HepG2 (cell line): ENCODE measurements around the gene MTHFD1L. TPM values are rescaled to one million over a fixed set of nuclear protein-coding genes. Genes with fewer than 3 reads are reported as not detected.

ENCODE experiments used
- ATAC-seq: fragments of 200-7000 bp; cut with Tn5 transposase; 3 replicates; pipeline ENCODE4 v1.9.1; 2020; ENCODE audit warnings: mild to moderate bottlenecking, moderate library complexity
- BruUV-seq: library from RNA; stranded (reverse); fragments of 400-500 nt; replicated peaks from 2 replicates; lab custom pipeline; 2021; lab: Mats Ljungman, UMichigan
- CTCF ChIA-PET: fragments of 300-600 bp; formaldehyde crosslinking; extraction: SDS; loops from one replicate; lab custom pipeline; 2021; ENCODE audit warnings: low total read pairs, inconsistent platforms, low intra/inter-chr PET ratio; lab: Yijun Ruan, JAX
- POLR2A ChIA-PET: fragments of 350-600 bp; sonication (Branson Sonifier 250); formaldehyde crosslinking; loops from one replicate; lab custom pipeline; 2020; ENCODE audit warnings: antibody characterized with exemption, inconsistent platforms; lab: Yijun Ruan, JAX
- DNase-seq: peaks from one replicate; pipeline ENCODE4 v3.0.0-alpha.2; 2015; ENCODE audit warnings: low spot score
- FAIRE-seq: peaks from 3 replicates; lab custom pipeline; 2011; peaks lifted over from hg19 to GRCh38; lab: Jason Lieb, UNC
- H2AFZ ChIP-seq: one replicate; pipeline ENCODE4 v1.6.1; 2011; ENCODE audit warnings: low read length, inconsistent platforms
- H3K27ac ChIP-seq: fragments of 300-600 bp; 3 replicates; pipeline ENCODE4 v1.8.0; 2011; ENCODE audit warnings: mixed run types, mild to moderate bottlenecking, mixed read lengths, low read length, inconsistent platforms; ENCODE audit not compliant: insufficient read depth; ENCODE audit errors: extremely low read length
- H3K27me3 ChIP-seq, 2 experiments: fragments of 200-600 bp in 1 of 2; 2 replicates in 1 of 2; 3 replicates in 1 of 2; pipeline versions ENCODE4 v1.6.0 to v1.8.0; 2011; ENCODE audit warnings: low read length in 2 of 2, mild to moderate bottlenecking in 2 of 2, moderate library complexity in 2 of 2, inconsistent platforms in 1 of 2; ENCODE audit not compliant: insufficient read depth in 2 of 2, control insufficient read depth in 1 of 2
- H3K36me3 ChIP-seq, 2 experiments: fragments of 200-600 bp in 1 of 2; replicated peaks in 1 of 2; 2 replicates in 1 of 2; 3 replicates in 1 of 2; pipeline versions ENCODE4 v1.5.1 to v1.8.0; 2011; ENCODE audit warnings: low read length in 2 of 2, inconsistent platforms in 1 of 2; ENCODE audit not compliant: insufficient read depth in 2 of 2, control insufficient read depth in 1 of 2
- H3K4me1 ChIP-seq: 2 replicates; pipeline ENCODE4 v1.5.1; 2012; ENCODE audit warnings: low read length, inconsistent platforms; ENCODE audit not compliant: insufficient read depth
- H3K4me2 ChIP-seq: 2 replicates; pipeline ENCODE4 v1.6.0; 2011; ENCODE audit warnings: low read depth, low read length, inconsistent platforms
- H3K4me3 ChIP-seq, 3 experiments: fragments of 200-600 bp in 1 of 3; sonication (generic), shearing (Covaris generic) in 1 of 3; replicated peaks in 1 of 3; 2 replicates each; pipeline ENCODE4 v1.5.1; 2011 to 2016; ENCODE audit warnings: low read length in 3 of 3, inconsistent platforms in 2 of 3, low read depth in 2 of 3, mild to moderate bottlenecking in 2 of 3, control low read depth in 1 of 3, mixed read lengths in 1 of 3; ENCODE audit not compliant: insufficient read depth in 1 of 3
- H3K79me2 ChIP-seq: one replicate; pipeline ENCODE4 v1.6.1; 2011; ENCODE audit warnings: low read length, inconsistent platforms; ENCODE audit not compliant: insufficient read depth
- H3K9ac ChIP-seq: 2 replicates; pipeline ENCODE4 v1.6.0; 2011; ENCODE audit warnings: mild to moderate bottlenecking, low read depth, low read length, inconsistent platforms; ENCODE audit not compliant: insufficient read depth
- H3K9me3 ChIP-seq: 2 replicates; pipeline ENCODE4 v1.5.1; 2012; ENCODE audit warnings: mild to moderate bottlenecking, low read length
- H4K20me1 ChIP-seq: 2 replicates; pipeline ENCODE4 v1.6.0; 2011; ENCODE audit warnings: inconsistent platforms, mild to moderate bottlenecking, low read length, moderate library complexity; ENCODE audit not compliant: insufficient read depth
- ARID2 ChIP-seq: sonication (generic); formaldehyde crosslinking; IDR thresholded peaks from 2 replicates; pipeline ENCODE4 v1.8.1; 2022; ENCODE audit warnings: mild to moderate bottlenecking, missing genetic modification reagents, borderline replicate concordance
- CENPT ChIP-seq: sonication (generic); formaldehyde crosslinking; IDR thresholded peaks from 2 replicates; pipeline ENCODE4 v1.8.0; 2022; ENCODE audit warnings: low read depth, mild to moderate bottlenecking, moderate library complexity, missing genetic modification reagents
- DNMT3B ChIP-seq: conservative IDR thresholded peaks from 2 replicates; pipeline ENCODE4 v1.6.1; 2016; ENCODE audit warnings: missing biosample characterization, control low read depth
- HNRNPUL1 ChIP-seq: fragments of 200-400 bp; formaldehyde crosslinking; IDR thresholded peaks from 2 replicates; pipeline ENCODE4 v1.6.1; 2017; ENCODE audit warnings: low read depth, mild to moderate bottlenecking, low read length, moderate library complexity
- RBFOX2 ChIP-seq: fragments of 200-400 bp; formaldehyde crosslinking; IDR thresholded peaks from 2 replicates; pipeline ENCODE4 v1.6.1; 2017; ENCODE audit warnings: low read depth, mild to moderate bottlenecking, low read length
- SNAPC2 ChIP-seq: sonication (generic); formaldehyde crosslinking; IDR thresholded peaks from 2 replicates; pipeline ENCODE4 v1.8.1; 2022; ENCODE audit warnings: mild to moderate bottlenecking, missing genetic modification reagents
- SOX13 ChIP-seq, 3 experiments: fragments of 450-650 bp in 1 of 3; sonication (generic) in 1 of 3; formaldehyde crosslinking in 1 of 3; IDR thresholded peaks in 2 of 3; conservative IDR thresholded peaks in 1 of 3; 2 replicates each; pipeline versions ENCODE4 v1.5.0 to v1.6.1; 2016 to 2020; ENCODE audit warnings: antibody characterized with exemption in 1 of 3, mild to moderate bottlenecking in 1 of 3, missing compliant biosample characterization in 1 of 3, missing genetic modification reagents in 1 of 3, moderate library complexity in 1 of 3
- ZNF782 ChIP-seq: sonication (generic); formaldehyde crosslinking; IDR thresholded peaks from 2 replicates; pipeline ENCODE4 v1.4.0; 2020; ENCODE audit warnings: missing genetic modification reagents, mild to moderate bottlenecking, borderline replicate concordance
- ZNF790 ChIP-seq: sonication (generic); formaldehyde crosslinking; IDR thresholded peaks from 2 replicates; pipeline ENCODE4 v1.8.0; 2022; ENCODE audit warnings: missing genetic modification reagents, mild to moderate bottlenecking, borderline replicate concordance
- WGBS: methylation state at CpG from one replicate; pipeline ENCODE4 v1.1.6; 2017; ENCODE audit warnings: low lambda C conversion rate; 5-methylcytosine and 5-hydroxymethylcytosine counted together
- in situ Hi-C: cut with HindIII; loops from 2 replicates; pipeline ENCODE4 v1.10.0; 2017; ENCODE audit warnings: low pct_unique_long_range_greater_than_20kb; ENCODE audit not compliant: extremely low pct_ligation_motif_present
- intact Hi-C: fragments of 100-400 bp; cut with micrococcal nuclease; formaldehyde crosslinking; loops from one replicate; pipeline ENCODE4 v1.10.0; 2022; ENCODE audit not compliant: unreplicated experiment
- polyA plus RNA-seq, 8 experiments: library from polyadenylated mRNA; depleted of rRNA in 3 of 8; stranded (reverse) in 7 of 8; unstranded in 1 of 8; fragments of >200 nt; fragmentation: Illumina TruSeq in 4 of 8; extraction: Trizol in 4 of 8; gene quantifications; 2 replicates each; pipeline versions ENCODE4 v1.2.1 to v1.2.3, GENCODE V29; 2011 to 2016; ENCODE audit warnings: low read depth in 4 of 8, missing spikeins in 1 of 8, mixed read lengths in 1 of 8; ENCODE audit not compliant: insufficient read depth in 1 of 8
- total RNA-seq, 5 experiments: library from RNA; depleted of rRNA; stranded (reverse); fragments of >200 nt; fragmentation: Illumina TruSeq; extraction: Trizol; gene quantifications; 2 replicates each; pipeline ENCODE4 v1.2.3, GENCODE V29; 2016; ENCODE audit warnings: low read depth in 1 of 5
- TF ChIP-seq, protein P1 (sequence below): sonication (generic); formaldehyde crosslinking; IDR thresholded peaks from 2 replicates; pipeline ENCODE4 v1.4.0; 2020; ENCODE audit warnings: missing genetic modification reagents, low read depth, mild to moderate bottlenecking, borderline replicate concordance
- TF ChIP-seq, protein P2 (sequence below): sonication (generic); formaldehyde crosslinking; IDR thresholded peaks from 2 replicates; pipeline ENCODE4 v1.4.0; 2020; ENCODE audit warnings: missing genetic modification reagents

The MTHFD1L gene
- total and polyA plus RNA-seq, 2 of the 13 experiments (the other 11 are each of a cell fraction or from before 2014, with no cell fraction given) = 24.0 to 39.6 TPM

GRCh38 chr6:151029970-151030369 lies 164.5 kb downstream of the MTHFD1L start:
- ATAC-seq = no peak

GRCh38 chr6:151032034-151032433 lies 166.5 kb downstream of the MTHFD1L start:
- TF ChIP-seq RBFOX2 (no peak), ARID2 (CRISPR knock-in tag) (no peak), HNRNPUL1 (no peak), CENPT (CRISPR knock-in tag) (no peak)
- TF ChIP-seq, protein P1, sequence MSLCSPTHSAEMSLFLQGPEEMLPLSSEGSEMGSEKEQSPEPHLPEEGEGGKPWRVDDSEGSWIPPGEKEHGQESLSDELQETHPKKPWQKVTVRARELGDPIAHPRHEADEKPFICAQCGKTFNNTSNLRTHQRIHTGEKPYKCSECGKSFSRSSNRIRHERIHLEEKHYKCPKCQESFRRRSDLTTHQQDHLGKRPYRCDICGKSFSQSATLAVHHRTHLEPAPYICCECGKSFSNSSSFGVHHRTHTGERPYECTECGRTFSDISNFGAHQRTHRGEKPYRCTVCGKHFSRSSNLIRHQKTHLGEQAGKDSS (CRISPR knock-in tag) = no peak
- TF ChIP-seq, all 625 proteins: peak for 0
- no peak overlapping the region for H2AFZ ChIP-seq
- H3K9ac ChIP-seq = no peak overlapping the region
- no peaks in the 10 kb centered on the region for H3K9me3 ChIP-seq
- peaks cover 51% of the 10 kb centered on the region for H3K4me1 ChIP-seq
- no peaks in the 10 kb centered on the region for H3K27me3 ChIP-seq
- H3K79me2 ChIP-seq = no peaks in the 10 kb centered on the region
- no peak for DNase-seq
- no peak overlapping the region for H3K4me2 ChIP-seq
- POLR2A ChIA-PET = interaction anchor here (0.9 kb wide), 1 partner anchor 150 kb away, joined by 3 read pairs; no protein-coding TSS in a partner anchor
- H3K27ac ChIP-seq = no peak overlapping the region
- no peak overlapping the region for H3K4me3 ChIP-seq
- no peak for FAIRE-seq
- intact Hi-C loops (no loop called here), in situ Hi-C loops (no loop called here)
- no peaks in the 10 kb centered on the region for H4K20me1 ChIP-seq
- WGBS = 97% methylated on average over 3 of the region's 3 CpGs
- no peak for ATAC-seq
- peaks cover 3 to 30% of the 10 kb centered on the region in 2 experiments for H3K36me3 ChIP-seq
- CTCF ChIA-PET = no interaction called here
- BruUV-seq = no TSS peak

More at GRCh38 chr6:151029970-151030369, 164.5 kb downstream of the MTHFD1L start:
- ChIA-PET CTCF (no interaction called here), POLR2A (no interaction called here)
- no peak overlapping the region for H2AFZ ChIP-seq
- DNase-seq (no peak), FAIRE-seq (no peak)
- H3K27ac ChIP-seq = no peak overlapping the region
- BruUV-seq = no TSS peak
- 94% methylated on average over 5 of the region's 5 CpGs for WGBS
- in situ Hi-C loops = no loop called here
- H3K4me1 ChIP-seq = peaks cover 39% of the 10 kb centered on the region
- no peak overlapping the region for H3K4me3 ChIP-seq
- H3K9me3 ChIP-seq = no peaks in the 10 kb centered on the region
- no peak overlapping the region for H3K4me2 ChIP-seq
- no peaks in the 10 kb centered on the region for H3K79me2 ChIP-seq
- peaks cover 2 to 21% of the 10 kb centered on the region in 2 experiments for H3K36me3 ChIP-seq
- TF ChIP-seq, protein P2, sequence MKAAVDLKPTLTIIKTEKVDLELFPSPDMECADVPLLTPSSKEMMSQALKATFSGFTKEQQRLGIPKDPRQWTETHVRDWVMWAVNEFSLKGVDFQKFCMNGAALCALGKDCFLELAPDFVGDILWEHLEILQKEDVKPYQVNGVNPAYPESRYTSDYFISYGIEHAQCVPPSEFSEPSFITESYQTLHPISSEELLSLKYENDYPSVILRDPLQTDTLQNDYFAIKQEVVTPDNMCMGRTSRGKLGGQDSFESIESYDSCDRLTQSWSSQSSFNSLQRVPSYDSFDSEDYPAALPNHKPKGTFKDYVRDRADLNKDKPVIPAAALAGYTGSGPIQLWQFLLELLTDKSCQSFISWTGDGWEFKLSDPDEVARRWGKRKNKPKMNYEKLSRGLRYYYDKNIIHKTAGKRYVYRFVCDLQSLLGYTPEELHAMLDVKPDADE (CRISPR knock-in tag) = no peak
- TF ChIP-seq ZNF790 (CRISPR knock-in tag) (no peak), SNAPC2 (CRISPR knock-in tag) (no peak), SOX13 (IDR thresholded peaks at IDR 0.05) (no peak), SOX13 (CRISPR knock-in tag; conservative IDR thresholded peaks at IDR 0.05 in 1 of 2, IDR thresholded peaks at IDR 0.05 in 1 of 2) (no peak), ZNF782 (CRISPR knock-in tag) (no peak), DNMT3B (CRISPR knock-in tag) (no peak)
- TF ChIP-seq, all 625 proteins: peak for 0
- H4K20me1 ChIP-seq = no peaks in the 10 kb centered on the region
- intact Hi-C loops = no loop called here
- H3K27me3 ChIP-seq = no peaks in the 10 kb centered on the region
- H3K9ac ChIP-seq = no peak overlapping the region
